GM19025 (cell line): ENCODE data around the gene FOSB.
"Not testable (repeated sequence)": the region's sequence is repeated elsewhere in the genome, so short reads cannot be mapped to it uniquely, and the experiment has no call there.

ENCODE experiments used
- ATAC-seq: cut with Tn5 transposase; IDR thresholded peaks from one replicate; pipeline ENCODE4 v1.9.1; 2021; ENCODE audit warnings: mild to moderate bottlenecking, low read depth, moderate library complexity; ENCODE audit not compliant: unreplicated experiment

Gene FOSB

DNA sequence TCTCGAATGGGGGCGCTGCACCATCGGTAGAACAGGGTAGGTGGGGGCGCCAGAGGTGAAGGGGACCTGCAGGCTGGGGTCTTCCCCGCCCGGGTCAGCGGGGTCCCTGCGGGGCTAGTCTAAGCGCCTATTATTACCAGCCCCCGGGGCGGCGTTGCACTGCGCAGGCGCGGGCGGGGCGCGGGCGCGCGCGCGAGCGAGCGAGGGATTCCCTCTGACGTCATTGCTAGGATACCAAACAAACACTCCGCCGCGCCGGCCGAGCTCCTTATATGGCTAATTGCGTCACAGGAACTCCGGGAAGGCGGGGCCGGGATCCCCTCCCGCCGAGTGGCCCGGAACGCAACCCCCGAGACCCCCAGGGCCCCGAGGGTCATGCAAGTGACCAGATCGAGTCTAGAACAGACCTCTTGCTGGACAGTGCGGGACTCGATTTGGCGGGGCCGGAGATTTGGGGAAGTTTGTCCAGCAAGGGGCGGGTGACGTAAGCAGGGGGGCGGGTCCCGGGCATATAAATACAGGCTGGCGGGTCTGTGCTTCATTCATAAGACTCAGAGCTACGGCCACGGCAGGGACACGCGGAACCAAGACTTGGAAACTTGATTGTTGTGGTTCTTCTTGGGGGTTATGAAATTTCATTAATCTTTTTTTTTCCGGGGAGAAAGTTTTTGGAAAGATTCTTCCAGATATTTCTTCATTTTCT, at the start of gene FOSB:
TSS of gene FOSB (plus strand) at position 541 of the 703 bp plus-strand sequence. CDS start 591 bp downstream, outside the sequence.
- ATAC-seq = peak; percentile 28

GRCh38 chr19:45418802-45419201, 49.0 kb upstream of the FOSB start:
- ATAC-seq = no peak

GRCh38 chr19:45419396-45419795, 48.4 kb upstream of the FOSB start:
- ATAC-seq = peak; percentile 57

- no peak for ATAC-seq
These were observed 47.9 kb upstream of the FOSB start for GRCh38 chr19:45419895-45420294.

GRCh38 chr19:45420356-45420755, 47.4 kb upstream of the FOSB start:
- no peak for ATAC-seq

- ATAC-seq = no peak
These were observed 46.9 kb upstream of the FOSB start for GRCh38 chr19:45420871-45421270.

DNA sequence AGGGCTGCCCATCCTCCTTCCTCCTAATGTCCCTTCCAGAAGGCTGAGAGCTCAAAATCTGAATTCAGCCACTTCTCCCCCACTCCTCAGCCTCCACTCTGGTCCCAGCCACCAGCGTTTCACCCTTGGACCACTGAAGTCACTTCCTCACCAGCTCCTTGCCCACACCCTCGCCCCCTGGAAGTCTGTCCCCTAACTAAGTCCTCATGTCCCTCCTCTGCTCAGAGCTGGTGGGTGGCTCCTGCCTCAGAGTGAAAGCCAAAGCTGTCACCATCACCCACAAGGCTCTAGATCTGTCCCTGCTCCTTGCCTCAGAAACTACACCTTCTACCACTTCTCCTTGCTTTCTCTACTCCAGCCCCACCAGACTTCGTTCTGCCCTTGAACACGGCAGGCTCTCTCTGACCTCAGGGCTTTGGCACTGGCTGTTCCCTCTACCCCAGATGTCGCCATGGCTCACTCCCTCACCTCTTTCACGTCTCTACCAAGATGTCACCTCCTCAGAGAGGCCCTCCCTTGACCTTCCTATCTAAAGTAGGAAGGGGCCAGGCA, 45.8 kb upstream of the FOSB start:
- ATAC-seq = no peak

DNA sequence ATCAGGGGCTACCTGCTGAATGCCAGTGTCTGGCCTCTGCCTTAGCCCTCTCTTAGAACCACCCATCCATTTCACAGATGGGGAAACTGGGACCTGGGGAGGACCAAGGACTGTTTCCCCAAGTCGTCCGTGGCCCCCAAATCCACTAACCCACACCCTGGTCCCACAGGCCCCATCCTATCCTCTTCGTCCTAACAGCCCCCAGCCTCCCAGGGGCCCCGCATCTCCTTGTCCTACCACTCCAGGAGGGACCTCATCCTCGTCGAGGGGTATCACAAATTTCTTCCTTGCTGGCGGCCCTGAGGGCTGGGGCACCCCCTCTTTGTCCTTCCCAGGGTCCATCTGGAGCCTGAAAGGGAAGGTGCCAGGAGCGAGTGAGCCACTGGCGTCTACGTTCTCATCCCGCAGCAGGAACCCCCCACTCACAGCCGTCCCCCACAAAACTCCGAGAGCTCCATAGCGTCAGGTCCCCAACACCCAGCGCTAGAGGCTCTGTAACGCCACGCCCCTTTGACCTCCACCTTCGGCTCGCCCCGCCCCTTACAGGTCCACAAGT, 44.7 kb upstream of the FOSB start:
- ATAC-seq = no peak

- peak; percentile 69 for ATAC-seq
These were observed 44.1 kb upstream of the FOSB start, which contains the start of gene ERCC1 for GRCh38 chr19:45423589-45424190. TSS of gene ERCC1 (minus strand) at chr19:45423917. CDS start at chr19:45423374, 543 bp downstream.

GRCh38 chr19:45424191-45425058, 43.4 kb upstream of the FOSB start:
- no peak for ATAC-seq

GRCh38 chr19:45428384-45429231, 39.2 kb upstream of the FOSB start:
- ATAC-seq = no peak

DNA sequence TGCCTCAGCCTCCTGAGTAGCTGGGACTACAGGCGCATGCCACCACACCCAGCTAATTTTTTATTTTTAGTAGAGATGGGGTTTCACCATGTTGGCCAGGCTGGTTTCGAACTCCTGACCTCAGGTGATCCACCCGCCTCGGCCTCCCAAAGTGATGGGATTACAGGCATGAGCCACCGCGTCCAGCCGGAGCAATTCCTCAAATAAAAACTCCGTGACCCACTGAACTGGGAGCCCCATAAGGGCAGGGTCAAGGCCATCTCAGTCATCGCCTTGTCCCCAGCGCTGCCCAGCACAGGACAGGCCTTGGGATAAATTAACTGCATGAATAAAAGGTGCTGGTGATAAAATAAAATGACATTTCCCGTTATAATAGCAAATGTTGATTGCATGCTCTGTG, 37.9 kb upstream of the FOSB start:
- not testable (repeated sequence) for ATAC-seq

DNA sequence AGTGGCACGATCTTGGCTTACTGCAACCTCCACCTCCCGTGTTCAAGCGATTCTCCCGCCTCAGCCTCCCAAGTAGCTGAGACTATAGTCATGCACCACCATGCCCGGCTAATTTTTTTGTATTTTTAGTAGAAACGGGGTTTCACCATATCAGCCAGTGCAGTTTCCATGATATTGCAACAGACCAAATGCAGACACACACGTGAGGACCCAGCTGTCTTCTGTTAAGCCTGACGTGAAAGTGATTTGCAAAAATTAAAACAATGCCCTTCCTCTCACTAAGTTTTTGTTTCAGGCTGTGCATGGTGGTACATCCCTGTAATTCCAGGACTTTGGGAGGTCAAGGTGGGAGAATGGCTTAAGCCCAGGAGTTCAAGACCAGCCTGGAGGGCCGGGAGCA, 36.8 kb upstream of the FOSB start:
- not testable (repeated sequence) for ATAC-seq

GRCh38 chr19:45432543-45432942, 35.3 kb upstream of the FOSB start:
- not testable (repeated sequence) for ATAC-seq

- ATAC-seq = no peak
These were observed 30.5 kb upstream of the FOSB start for GRCh38 chr19:45437328-45437727.

DNA sequence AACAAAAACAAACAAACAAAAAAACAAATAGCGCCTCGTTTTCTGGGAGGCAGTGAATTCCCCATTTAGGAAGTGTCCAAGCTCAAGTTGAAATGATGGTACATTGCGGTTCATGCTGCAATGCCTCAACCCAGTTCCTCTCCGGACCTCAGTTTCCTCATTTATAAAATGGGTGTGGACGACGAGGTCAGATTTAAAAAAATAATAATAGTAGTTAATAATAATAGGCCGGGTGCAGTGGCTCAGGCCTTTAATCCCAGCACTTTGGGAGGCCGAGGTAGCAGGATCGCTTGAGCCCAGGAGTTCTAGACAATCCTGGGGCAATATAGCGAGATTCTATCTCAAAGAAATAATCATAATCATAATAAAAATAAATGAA, 28.6 kb upstream of the FOSB start:
- ATAC-seq = no peak

GRCh38 chr19:45439569-45440258, 28.1 kb upstream of the FOSB start:
- ATAC-seq = peak; percentile 55

- ATAC-seq = no peak
These were observed 27.5 kb upstream of the FOSB start for GRCh38 chr19:45440259-45440638.
